ENCODE measurements around the gene MYF5.
"Not testable (repeated sequence)": the region's sequence is repeated elsewhere in the genome, so short reads cannot be mapped to it uniquely, and the experiment has no call there.

Gene MYF5

GRCh38 chr12:80716696-80717469, at the start of gene MYF5:
Gene MYF5 (plus strand): TSS chr12:80716912. CDS start chr12:80717064, 152 bp downstream.
- no peak for DNase-seq (ENCODE audit: low spot score)

- DNase-seq (ENCODE audit: low spot score): no peak
These were observed 46.5 kb upstream of the MYF5 start for GRCh38 chr12:80670214-80670613.

GRCh38 chr12:80676042-80676636, 40.6 kb upstream of the MYF5 start:
- DNase-seq (ENCODE audit: low spot score): not testable (repeated sequence)

- DNase-seq (ENCODE audit: low spot score): no peak
These were observed 39.9 kb upstream of the MYF5 start for GRCh38 chr12:80676856-80677255.

GRCh38 chr12:80677994-80678393, 38.7 kb upstream of the MYF5 start:
- DNase-seq (ENCODE audit: low spot score): no peak

- DNase-seq (ENCODE audit: low spot score): no peak
These were observed 37.2 kb upstream of the MYF5 start for GRCh38 chr12:80679346-80680131.

- DNase-seq (ENCODE audit: low spot score): no peak
These were observed 35.4 kb upstream of the MYF5 start for GRCh38 chr12:80681287-80681686.

- no peak for DNase-seq (ENCODE audit: low spot score)
These were observed 34.9 kb upstream of the MYF5 start for GRCh38 chr12:80681786-80682185.

- no peak for DNase-seq (ENCODE audit: low spot score)
These were observed 32.6 kb upstream of the MYF5 start for GRCh38 chr12:80684077-80684495.

GRCh38 chr12:80690090-80690489, 26.6 kb upstream of the MYF5 start:
- no peak for DNase-seq (ENCODE audit: low spot score)

- DNase-seq (ENCODE audit: low spot score): no peak
These were observed 26.2 kb upstream of the MYF5 start for GRCh38 chr12:80690513-80690912.

- DNase-seq (ENCODE audit: low spot score): no peak
These were observed 24.6 kb upstream of the MYF5 start for GRCh38 chr12:80692114-80692513.

- DNase-seq (ENCODE audit: low spot score): no peak
These were observed 19.3 kb upstream of the MYF5 start for GRCh38 chr12:80697270-80697887.

GRCh38 chr12:80698256-80698655, 18.5 kb upstream of the MYF5 start:
- DNase-seq (ENCODE audit: low spot score): no peak

- no peak for DNase-seq (ENCODE audit: low spot score)
These were observed 17.7 kb upstream of the MYF5 start for GRCh38 chr12:80698847-80699542.

GRCh38 chr12:80700327-80700726, 16.4 kb upstream of the MYF5 start:
- no peak for DNase-seq (ENCODE audit: low spot score)

- no peak for DNase-seq (ENCODE audit: low spot score)
These were observed 15.3 kb upstream of the MYF5 start for GRCh38 chr12:80701388-80701787.

- DNase-seq (ENCODE audit: low spot score): peak; percentile 46
These were observed 13.6 kb upstream of the MYF5 start for GRCh38 chr12:80702889-80703805.

- DNase-seq (ENCODE audit: low spot score): no peak
These were observed 12.3 kb upstream of the MYF5 start for GRCh38 chr12:80704420-80704819.

- DNase-seq (ENCODE audit: low spot score): no peak
These were observed 9.4 kb upstream of the MYF5 start, which contains the start of gene MYF6 for GRCh38 chr12:80707126-80707829. Gene MYF6 (plus strand): TSS chr12:80707634. CDS start chr12:80707720, 86 bp downstream.

Data from LoVo (cell line).